Activated CD8-positive, alpha-beta memory T cell treated with anti-CD3 and anti-CD28 coated beads for 4 hours (primary cell): Measurements from ENCODE around the gene DCLK3.

ENCODE experiments used
- DNase-seq, 2 donors: peaks; one replicate each; pipeline ENCODE4 v3.0.0-alpha.2; 2020; ENCODE audit warnings: low read depth in 2 of 2

The DCLK3 gene

GRCh38 chr3:36669764-36670163 is 94.6 kb downstream of the DCLK3 start:
- no peak for DNase-seq

GRCh38 chr3:36666166-36666565 is 98.2 kb downstream of the DCLK3 start:
- DNase-seq: no peak

GRCh38 chr3:36663666-36664291 is 100.6 kb downstream of the DCLK3 start:
- no peak for DNase-seq

GRCh38 chr3:36662626-36663025 is 101.7 kb downstream of the DCLK3 start:
- no peak for DNase-seq
